ENCODE results near the gene PAQR4.
A peak's percentile ranks its signal among the peaks of the same experiment; 100 is the strongest.

Gene PAQR4

DNA sequence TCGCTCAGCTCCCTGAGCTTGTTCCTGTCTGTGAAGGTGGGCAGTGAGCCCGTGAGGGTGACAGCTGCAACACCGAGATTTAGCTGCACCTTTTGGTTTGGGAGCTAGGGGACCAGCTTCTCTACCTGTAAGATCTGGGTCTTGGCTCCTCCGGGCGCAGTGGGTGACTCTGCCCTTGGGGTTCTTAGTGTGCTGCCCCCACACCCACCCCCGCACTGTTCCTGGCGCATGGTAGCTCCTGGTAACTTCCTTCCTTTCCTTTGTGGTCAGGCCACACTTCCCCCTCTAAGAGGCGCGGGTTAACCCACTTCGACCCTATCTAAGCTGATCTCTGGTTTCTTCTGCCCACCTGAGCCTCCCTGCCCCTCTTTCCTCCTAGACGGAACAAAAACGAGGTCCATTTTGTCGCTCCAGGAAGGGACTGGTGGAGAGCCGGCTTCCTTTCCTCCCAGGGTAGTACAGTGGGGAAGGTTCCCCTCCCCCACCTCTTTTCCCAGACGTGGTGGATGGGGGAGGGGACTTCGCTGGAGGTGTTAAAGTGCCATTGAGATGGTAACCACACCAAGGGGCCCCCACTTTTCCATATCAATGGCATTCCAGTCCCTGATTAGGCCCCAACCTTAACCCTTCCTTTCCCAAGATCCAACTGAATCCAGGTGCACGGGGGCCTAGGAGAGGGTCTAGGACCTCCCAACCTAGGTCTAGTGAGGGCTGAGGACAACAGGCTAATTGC, 39.0 kb downstream of the PAQR4 start:
- no peak for DNase-seq

DNA sequence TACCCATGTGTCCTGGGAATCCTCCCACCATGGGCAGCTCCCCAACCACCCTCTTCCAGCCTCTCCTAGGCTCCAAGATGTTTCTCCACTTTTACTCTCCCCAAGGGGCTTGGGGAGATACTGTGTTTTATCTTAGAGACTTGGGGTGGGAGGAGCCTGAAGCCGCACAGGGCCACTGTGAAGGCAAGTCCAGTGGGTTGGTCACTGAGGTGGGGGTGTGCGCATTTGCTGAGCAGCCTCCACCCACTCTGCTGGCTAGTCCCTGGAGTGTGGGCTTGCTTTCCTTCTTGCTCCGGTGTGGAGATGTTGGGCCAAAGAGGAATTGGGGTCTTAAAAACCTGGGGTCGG, 39.5 kb downstream of the PAQR4 start:
- no peak for DNase-seq

DNA sequence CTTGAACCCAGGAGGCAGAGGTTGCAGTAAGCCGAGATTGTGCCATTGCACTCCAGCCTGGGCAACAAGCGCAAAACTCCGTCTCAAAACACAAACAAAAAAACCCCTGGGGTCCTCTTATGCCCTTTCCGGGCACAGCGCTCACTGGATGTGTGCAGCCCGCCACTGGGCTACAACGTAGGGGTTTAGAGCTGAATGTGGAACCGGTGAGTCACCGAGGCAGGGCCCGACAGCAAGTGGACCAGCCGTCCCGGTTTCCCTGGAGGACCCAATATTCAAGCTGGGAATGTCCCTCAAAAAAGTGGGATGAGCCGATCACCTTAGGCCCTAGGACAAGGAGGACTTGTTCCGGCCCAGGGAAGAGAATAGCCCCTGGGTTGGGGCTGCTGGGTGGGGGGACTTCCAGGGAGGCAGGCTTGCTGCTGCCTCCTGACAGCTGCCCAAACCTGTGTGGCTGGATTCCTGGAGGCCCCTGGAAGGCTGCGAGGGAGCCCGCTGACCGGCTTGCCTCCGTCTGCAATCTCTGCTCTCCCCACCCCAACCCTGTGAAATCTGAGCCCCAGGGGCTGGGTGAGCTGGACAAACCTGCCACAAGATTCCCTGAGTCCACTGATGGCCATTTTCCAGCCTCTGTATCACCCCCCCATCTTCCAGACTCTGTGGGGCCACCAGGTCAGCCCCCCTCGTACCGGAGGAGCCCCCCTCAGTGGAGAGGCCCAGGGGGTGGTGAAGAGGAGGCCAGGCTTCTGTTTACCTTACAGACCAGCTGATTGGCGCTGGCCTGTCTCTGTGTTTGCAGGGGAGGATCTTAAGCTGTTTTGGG, 40.6 kb downstream of the PAQR4 start:
- DNase-seq = no peak

DNA sequence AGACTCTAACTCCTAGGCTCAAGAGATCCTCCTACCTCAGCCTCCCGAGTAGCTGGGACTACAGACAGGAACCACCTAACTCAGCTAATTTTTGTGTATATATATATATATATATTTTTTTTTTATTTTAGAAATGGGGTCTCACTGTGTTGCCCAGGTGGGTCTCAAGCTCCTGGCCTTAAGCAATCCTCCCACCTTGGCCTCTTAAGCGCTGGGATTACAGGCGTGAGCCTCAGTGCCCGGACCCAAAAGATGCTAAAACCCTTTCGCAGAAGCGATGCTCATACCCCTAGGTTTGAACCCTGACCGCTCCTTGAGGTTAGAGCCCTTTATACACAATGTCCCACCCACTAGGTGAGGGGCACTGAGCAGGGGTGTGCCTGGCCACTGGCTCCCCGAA, 41.4 kb downstream of the PAQR4 start:
- DNase-seq = no peak

DNA sequence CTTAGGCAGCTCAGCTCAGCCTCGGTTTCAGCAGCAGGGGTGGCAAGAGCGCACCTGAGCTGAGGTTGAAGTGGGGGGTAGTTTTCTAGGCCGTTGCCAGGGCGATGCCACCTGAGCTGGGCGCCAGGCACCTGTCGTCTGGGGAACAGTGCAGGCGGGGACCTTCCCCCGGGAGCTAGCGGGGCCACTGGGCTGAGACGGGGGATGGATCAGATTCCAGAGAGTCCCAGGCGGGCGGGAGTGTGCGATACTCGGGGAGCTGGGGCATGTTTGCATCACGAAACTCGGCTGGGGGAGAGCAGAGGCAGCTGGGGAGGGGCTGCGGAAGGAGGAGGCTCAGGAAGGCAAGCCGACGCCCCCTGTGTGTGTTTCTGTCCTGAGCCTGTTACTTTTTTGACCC, 43.1 kb downstream of the PAQR4 start:
- DNase-seq = no peak

DNA sequence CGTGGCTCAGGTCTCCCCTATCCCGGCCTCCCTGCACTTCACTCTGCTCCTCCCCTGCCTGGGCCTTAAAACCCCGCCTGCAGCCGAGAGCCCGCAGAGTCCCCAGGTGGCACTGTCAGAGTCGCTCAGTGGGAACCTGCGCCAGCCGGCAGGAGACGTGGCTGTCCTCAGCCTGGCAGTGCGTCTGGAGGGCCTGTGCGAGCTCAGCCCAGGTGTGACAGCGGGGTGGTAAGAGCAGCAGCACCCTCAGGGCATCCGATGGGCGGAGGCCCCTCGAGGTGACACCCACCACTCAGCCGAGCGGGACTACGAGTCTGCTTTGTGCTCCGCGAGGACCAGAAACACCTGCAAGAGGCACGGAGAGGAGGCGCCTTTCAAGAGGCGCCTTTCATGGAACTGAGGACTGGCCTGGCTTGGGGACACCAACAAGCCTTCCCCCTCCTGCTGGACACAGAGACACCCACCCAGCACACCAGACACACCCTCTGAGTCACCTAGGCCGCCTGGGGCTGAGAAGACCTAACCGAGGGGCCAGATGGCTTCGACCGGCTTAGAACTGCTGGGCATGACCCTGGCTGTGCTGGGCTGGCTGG, 43.8 kb downstream of the PAQR4 start, which contains the start of gene CLDN9:
CLDN9 (plus strand) TSS at position 96 of the 593 bp plus-strand sequence; CDS start at position 536, 440 bp downstream.
- DNase-seq = no peak

DNA sequence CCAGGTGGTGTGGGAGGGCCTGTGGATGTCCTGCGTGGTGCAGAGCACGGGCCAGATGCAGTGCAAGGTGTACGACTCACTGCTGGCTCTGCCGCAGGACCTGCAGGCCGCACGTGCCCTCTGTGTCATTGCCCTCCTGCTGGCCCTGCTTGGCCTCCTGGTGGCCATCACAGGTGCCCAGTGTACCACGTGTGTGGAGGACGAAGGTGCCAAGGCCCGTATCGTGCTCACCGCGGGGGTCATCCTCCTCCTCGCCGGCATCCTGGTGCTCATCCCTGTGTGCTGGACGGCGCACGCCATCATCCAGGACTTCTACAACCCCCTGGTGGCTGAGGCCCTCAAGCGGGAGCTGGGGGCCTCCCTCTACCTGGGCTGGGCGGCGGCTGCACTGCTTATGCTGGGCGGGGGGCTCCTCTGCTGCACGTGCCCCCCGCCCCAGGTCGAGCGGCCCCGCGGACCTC, 44.4 kb downstream of the PAQR4 start:
- no peak for DNase-seq

DNA sequence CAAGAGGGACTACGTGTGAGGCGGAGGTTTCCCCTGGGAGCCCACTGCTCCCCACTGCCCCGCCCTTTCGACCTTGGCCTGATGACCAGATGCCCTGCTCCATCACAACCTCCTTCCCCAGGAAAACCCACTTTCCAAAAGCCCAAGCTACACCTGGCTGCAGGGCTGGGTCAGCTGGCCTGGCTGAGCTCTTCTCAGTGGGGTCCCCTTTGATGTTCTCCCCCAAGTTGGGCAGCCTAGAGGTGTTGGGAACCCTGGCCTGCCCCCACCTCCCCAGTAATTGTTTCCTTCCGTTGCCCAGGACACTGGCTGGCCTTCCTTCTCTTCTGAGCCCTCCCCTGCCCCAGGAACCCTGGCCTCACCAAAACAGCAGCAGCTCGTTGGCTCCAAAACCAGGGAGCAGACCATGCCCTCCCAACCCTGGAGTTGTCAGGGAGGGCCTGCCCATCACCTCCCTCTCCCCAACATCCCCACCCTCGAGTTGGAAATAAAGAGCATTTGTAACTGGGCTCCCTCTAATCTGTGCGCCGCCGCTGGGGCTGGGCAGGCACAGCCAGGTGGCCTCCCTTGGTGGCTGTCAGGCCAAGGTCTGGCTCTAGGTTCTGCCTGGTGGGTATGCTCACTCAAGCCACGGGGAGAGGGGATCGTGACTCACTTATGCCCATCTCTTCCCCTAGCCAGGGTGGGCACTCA, 45.0 kb downstream of the PAQR4 start:
- DNase-seq = no peak

DNA sequence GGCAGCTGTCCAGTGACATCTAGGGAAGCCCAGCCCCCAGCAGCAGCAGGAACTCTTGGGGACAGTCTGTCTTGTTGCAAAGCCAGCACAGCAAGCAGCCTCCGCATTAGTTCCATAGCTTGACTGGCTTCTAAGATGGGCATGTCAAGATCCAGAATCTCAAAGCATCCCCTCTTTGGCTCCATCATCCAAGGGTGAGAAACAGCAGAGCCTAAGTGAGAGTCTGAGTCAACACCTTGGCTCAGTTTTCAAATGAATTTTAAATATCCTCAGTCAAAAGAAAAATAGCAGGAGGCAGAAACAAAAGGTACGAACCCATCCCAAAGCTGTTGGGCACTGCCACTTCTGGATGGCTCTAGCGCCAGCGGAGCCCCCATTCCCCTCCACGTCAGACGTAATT, 45.8 kb downstream of the PAQR4 start:
- no peak for DNase-seq

DNA sequence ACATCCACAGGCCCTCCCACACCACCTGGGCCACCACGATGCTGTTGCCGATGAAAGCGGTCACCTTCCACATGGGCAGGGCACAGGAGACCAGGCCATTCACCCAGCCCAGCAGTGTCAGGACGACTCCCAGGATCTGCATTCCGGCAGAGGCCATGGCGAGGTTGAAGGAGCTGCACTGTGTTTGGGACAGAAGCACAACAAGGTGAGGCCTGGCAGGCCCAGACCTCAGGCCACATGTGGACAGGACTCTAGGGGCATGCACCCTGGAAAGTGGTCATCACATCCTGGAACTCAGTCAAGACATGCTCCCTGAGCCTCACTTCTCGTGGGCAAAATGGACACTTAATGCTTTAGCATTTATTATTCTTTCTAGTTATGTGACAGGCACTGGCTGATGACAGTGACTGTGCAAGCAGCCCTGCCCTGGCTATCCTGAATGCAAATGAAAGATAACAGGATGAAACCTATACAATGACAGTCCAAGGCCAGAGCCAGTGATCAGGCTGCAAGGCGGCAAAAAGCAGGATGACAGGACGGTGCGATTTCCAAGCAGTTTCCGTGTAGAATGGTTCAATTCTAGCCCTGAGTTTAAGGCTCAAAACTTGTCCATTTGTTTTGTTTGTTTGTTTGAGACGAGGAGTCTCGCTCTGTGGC, 46.8 kb downstream of the PAQR4 start:
- no peak for DNase-seq

DNA sequence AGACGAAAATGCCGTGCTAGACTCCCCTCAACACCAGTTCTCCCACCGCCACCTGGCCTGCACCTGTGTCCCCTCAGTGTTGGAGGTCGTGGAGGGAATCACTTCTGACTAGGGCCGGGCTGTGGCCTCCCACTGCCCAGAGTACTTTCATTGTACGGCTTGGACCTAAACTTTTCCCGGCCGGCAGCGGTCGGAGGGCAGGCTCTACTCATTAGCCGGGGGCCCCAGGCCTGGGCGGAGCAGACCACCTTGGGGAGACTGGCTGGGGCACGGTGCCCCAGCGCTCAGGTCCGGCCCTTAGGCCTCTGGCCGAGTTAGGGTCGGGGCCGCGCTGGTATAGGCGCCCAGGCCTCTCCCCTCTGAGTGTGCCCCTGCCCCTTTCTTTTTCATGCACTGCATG, 48.2 kb downstream of the PAQR4 start:
- DNase-seq = no peak

DNA sequence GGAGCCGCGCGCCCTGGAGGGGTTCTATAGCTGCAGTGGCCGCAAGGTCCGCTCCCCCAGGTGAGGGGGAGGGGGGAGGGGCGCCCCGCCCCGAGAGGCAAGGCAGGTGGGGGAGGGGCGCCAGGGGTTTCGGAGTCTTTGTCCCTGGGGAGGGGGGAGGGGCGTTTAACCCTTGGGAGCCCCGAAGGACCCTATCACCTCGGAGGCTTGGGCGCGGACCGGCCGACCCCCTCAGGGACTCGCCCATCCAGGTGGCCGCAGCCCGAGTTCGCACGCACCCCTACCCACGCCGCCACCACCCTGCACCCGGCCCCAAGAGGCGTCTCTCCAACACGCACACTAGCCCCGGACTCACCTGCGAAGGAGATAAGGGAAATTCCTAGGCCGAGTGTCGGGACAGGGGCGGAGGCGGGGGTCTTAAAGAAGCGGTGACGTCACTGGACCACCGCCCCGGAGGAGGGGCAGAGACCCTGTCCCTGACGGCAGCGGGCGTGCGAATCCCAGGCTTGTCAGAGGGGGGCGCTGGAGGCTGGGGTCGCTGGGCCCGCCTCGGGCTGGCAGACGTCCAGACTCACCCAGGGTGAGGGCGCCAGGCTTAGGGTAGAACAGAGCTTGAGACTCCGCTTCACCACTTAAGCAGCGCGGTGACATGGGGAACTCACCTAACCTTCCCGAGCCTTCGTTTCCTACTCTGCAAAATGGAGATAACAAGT, 48.8 kb downstream of the PAQR4 start, which contains the start of gene CLDN6:
CLDN6 (minus strand) TSS at position 390 of the 713 bp plus-strand sequence. CDS start 2,162 bp downstream, outside the sequence.
- DNase-seq = peak; percentile 21

DNA sequence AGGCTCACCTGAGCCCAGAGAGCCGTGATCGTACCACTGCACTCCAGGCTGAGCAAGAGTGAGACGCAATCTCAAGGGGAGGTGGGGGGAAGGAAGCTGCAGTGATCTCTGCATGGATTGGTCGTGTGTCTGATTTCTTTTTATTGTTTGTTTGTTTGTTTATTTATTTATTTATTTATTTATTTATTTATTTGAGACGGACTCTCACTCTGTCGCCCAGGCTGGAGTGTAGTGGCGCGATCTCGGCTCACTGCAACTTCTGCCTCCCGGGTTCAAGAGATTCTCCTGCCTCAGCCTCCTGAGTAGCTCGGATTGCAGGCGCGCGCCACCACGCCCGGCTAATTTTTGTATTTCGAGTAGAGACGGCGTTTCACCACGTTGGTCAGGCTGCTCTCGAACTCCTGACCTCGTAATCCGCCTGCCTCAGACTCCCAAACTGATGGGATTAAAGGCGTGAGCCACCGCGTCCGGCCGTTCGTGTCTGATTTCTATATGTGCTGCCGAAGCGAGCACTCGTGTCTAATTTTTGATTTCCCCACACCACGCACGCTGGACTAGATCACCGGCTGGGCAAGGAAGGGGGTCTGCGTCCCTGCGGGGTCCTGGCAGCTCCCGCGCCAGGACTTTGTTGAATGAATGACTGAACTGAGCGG, 50.6 kb downstream of the PAQR4 start:
- DNase-seq = no peak

DNA sequence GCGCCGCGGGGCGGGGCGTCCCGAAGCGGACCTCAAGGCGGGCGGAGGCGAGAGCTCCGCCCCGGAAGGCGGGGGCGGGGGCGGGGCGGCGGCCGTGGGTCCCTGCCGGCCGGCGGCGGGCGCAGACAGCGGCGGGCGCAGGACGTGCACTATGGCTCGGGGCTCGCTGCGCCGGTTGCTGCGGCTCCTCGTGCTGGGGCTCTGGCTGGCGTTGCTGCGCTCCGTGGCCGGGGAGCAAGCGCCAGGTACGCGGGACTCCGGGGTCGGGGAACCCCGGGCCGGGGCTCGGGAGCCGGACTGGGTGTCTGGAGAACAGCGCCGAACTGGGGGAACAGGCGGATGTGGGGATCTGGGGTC, 51.1 kb downstream of the PAQR4 start, which contains the start of gene TNFRSF12A:
TNFRSF12A (plus strand) TSS at position 122 of the 357 bp plus-strand sequence; CDS start at position 152, 30 bp downstream.
- DNase-seq = peak; percentile 28

DNA sequence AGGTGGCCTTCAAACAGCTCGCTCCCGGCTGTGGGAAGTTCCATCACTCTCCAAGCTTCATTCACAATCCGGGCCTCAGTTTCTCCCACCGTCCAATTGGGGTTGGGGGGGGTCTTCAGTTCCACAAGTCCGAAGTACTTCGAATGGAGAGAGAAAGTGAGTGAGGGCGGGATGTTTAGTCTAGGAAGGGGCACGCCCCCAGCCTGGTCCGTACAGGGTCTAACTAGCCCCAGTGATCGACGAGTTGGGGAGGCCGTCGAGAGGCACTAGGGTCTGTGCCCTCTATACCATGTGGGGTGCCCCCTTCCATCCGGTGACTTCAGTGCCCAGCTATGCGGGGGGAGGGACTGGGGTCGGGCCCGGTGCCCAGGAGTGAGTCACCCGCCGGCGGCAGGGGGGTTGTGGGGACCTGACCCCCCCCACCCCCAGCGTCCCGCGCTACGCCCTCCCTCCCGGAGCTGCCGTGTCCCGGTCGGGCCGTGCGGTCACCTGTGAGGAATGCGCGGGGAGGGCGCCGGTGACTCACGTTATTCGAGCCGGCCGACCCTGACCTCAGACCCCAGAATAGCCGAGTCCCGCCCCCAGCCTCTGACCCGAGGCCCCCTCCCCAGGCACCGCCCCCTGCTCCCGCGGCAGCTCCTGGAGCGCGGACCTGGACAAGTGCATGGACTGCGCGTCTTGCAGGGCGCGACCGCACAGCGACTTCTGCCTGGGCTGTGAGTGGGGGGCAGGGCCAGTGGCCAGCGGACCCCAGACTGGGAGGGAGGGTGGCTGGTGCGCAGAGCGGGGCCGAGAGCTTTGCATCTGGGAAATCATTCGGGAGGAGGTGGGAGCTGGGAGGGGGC, 51.7 kb downstream of the PAQR4 start:
- DNase-seq = no peak

DNA sequence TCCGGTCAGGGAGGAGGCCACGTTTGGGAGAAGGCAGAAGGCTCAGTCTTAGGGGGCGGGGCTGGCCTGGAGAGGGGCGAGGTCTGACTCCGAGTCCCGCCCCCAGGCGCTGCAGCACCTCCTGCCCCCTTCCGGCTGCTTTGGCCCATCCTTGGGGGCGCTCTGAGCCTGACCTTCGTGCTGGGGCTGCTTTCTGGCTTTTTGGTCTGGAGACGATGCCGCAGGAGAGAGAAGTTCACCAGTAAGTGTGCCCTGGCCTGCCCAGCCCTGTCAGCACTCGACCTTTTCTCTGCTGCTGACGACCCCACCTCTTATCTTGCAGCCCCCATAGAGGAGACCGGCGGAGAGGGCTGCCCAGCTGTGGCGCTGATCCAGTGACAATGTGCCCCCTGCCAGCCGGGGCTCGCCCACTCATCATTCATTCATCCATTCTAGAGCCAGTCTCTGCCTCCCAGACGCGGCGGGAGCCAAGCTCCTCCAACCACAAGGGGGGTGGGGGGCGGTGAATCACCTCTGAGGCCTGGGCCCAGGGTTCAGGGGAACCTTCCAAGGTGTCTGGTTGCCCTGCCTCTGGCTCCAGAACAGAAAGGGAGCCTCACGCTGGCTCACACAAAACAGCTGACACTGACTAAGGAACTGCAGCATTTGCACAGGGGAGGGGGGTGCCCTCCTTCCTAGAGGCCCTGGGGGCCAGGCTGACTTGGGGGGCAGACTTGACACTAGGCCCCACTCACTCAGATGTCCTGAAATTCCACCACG, 52.5 kb downstream of the PAQR4 start:
- DNase-seq = no peak

DNA sequence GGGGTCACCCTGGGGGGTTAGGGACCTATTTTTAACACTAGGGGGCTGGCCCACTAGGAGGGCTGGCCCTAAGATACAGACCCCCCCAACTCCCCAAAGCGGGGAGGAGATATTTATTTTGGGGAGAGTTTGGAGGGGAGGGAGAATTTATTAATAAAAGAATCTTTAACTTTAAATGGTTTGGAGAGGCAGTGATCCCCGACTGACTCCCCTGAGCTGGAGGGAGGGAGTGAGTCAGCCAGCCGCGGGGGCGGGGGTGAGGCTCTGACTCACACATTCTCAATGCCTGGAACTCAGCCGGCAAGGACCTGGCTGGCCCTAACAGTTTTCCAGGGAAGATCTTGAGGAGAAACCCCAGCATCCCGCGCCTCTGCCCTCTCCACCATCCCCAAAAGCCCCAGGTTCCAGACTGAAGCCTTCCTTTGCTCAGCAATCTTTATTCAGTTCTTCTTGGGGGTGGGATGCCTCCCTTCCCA, 53.1 kb downstream of the PAQR4 start:
- no peak for DNase-seq

DNA sequence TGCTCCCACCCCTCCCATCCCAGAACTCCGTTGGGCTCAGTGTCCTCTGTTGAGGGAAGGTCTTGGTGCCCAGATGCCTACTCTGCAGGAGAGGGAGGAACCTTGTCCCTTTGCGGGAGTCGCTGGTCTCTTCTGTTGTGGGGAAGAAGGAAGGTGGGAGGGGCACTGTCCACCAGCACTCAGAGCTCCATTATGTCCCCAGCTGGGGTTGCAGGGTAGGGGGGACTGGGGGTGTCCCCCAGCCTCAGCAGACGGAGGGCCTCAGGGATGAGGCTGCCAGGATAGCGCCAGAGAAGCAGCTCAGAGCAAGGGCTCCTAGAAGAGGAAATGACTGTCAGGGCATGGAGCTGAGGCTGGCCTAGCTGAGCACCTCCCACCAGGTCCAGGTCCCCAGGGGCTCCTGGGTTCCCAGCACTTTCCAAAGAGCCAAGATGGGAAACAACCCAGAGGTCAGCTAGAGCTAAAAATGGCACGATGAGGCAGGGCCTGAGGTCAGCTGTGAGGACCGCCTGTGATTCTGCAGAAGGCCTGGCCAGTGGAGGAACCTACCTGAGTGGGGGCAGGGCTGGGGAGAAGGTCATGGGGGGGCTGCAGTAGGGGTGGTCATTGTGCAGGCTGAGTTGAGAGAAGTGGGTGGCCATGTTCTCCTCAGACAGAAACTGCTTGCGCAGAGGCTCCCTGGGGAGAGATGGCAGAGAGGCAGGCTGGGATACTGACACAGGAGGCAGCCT, 53.7 kb downstream of the PAQR4 start:
- no peak for DNase-seq
